K562 treated with DMSO at 1 percent for 12 hours (cell line): ENCODE data around the gene SMAD4. TPM values are rescaled to one million over a fixed set of nuclear protein-coding genes. Genes with fewer than 3 reads are reported as not detected.

Experiments
- total RNA-seq: library from RNA; unstranded; fragments of 300-600 nt; gene quantifications from 2 replicates; pipeline ENCODE4 v1.2.3, GENCODE V29; 2022; ENCODE audit not compliant: insufficient read depth

The SMAD4 gene
- total RNA-seq, result 14.0 and 34.7 TPM in 2 replicates

GRCh38 chr18:51029694-51030536, at the start of gene SMAD4:
SMAD4 (plus strand) TSS chr18:51030213; CDS start chr18:51047047, 16,834 bp downstream.

Other genes with a start within 250 kb of the SMAD4 start
- gene MRO, start 210.2 kb upstream of the SMAD4 start, total RNA-seq, result not detected in 2 replicates
- gene ME2, start 151.1 kb upstream of the SMAD4 start, total RNA-seq, result 6.5 and 19.0 TPM in 2 replicates
- 4.2 and 5.0 TPM in 2 replicates for gene ELAC1, start 62.2 kb upstream of the SMAD4 start, total RNA-seq
- gene MEX3C, start 167.5 kb downstream of the SMAD4 start, total RNA-seq, result 4.3 and 17.9 TPM in 2 replicates